Spinal cord (tissue), 10 donors: ENCODE measurements around the gene OBP2A. TPM values are rescaled to one million over a fixed set of nuclear protein-coding genes. Genes with fewer than 3 reads are reported as not detected.

Experiments
- DNase-seq, 6 donors: peaks; one replicate each; pipeline versions ENCODE4 v3.0.0 to v3.0.0-alpha.2; 2013 to 2015; ENCODE audit warnings: low spot score in 6 of 6, low read depth in 4 of 6
- H3K27ac ChIP-seq: one replicate; pipeline ENCODE4 v1.5.1; 2013; ENCODE audit warnings: low read depth, low read length, control low read depth
- H3K27me3 ChIP-seq: one replicate; pipeline ENCODE4 v1.6.1; 2013; ENCODE audit warnings: low read length; ENCODE audit not compliant: control insufficient read depth, insufficient read depth
- H3K36me3 ChIP-seq: one replicate; pipeline ENCODE4 v1.6.1; 2013; ENCODE audit warnings: low read length; ENCODE audit not compliant: control insufficient read depth, insufficient read depth
- H3K4me1 ChIP-seq: one replicate; pipeline ENCODE4 v1.6.1; 2013; ENCODE audit warnings: low read length; ENCODE audit not compliant: control insufficient read depth, insufficient read depth
- H3K4me3 ChIP-seq: one replicate; pipeline ENCODE4 v1.5.1; 2013; ENCODE audit warnings: low read depth, low read length, control low read depth
- H3K9me3 ChIP-seq: one replicate; pipeline ENCODE4 v1.6.1; 2013; ENCODE audit warnings: low read length; ENCODE audit not compliant: control insufficient read depth, insufficient read depth
- WGBS: methylation state at CpG from one replicate; pipeline ENCODE4 v1.1.5; 2013; ENCODE audit warnings: missing lambda C conversion rate; ENCODE audit not compliant: insufficient coverage; 5-methylcytosine and 5-hydroxymethylcytosine counted together
- polyA plus RNA-seq, 2 donors: library from polyadenylated mRNA; unstranded; fragments of 120-200 nt; gene quantifications; one replicate each; pipeline ENCODE4 v1.2.1, GENCODE V29; 2013; ENCODE audit not compliant: insufficient read length in 2 of 2
- total RNA-seq, 2 donors: library from RNA; depleted of rRNA in 1 of 2; stranded (reverse); fragments of 120-200 nt in 1 of 2; fragments of >200 nt in 1 of 2; gene quantifications; one replicate each; pipeline versions ENCODE4 v1.2.3 to v1.2.4, GENCODE V29; 2013 to 2014
- donor health status: healthy.

The OBP2A gene
- total and polyA plus RNA-seq, 4 donors = not detected

GRCh38 chr9:135574943-135575342, 29.0 kb downstream of the OBP2A start:
- Histone ChIP-seq H3K36me3 (no peaks in the 10 kb centered on the region), H3K9me3 (no peaks in the 10 kb centered on the region), H3K4me3 (no peak overlapping the region), H3K27me3 (peaks cover 2% of the 10 kb centered on the region), H3K27ac (no peak overlapping the region), H3K4me1 (no peaks in the 10 kb centered on the region)
- 88% methylated on average over 14 of the region's 15 CpGs for WGBS
- no peak for DNase-seq

GRCh38 chr9:135575995-135576631, 30.2 kb downstream of the OBP2A start:
- DNase-seq = no peak
- no peaks in the 10 kb centered on the region for H3K4me1 ChIP-seq
- H3K9me3 ChIP-seq = no peaks in the 10 kb centered on the region
- H3K27ac ChIP-seq = no peak overlapping the region
- no peaks in the 10 kb centered on the region for H3K27me3 ChIP-seq
- WGBS = 86% methylated on average over 21 of the region's 22 CpGs
- no peak overlapping the region for H3K4me3 ChIP-seq
- H3K36me3 ChIP-seq = no peaks in the 10 kb centered on the region

- no peak overlapping the region for H3K4me3 ChIP-seq
- no peaks in the 10 kb centered on the region for H3K27me3 ChIP-seq
- no peaks in the 10 kb centered on the region for H3K9me3 ChIP-seq
- no peak overlapping the region for H3K27ac ChIP-seq
- DNase-seq = no peak
- H3K36me3 ChIP-seq = no peaks in the 10 kb centered on the region
- no peaks in the 10 kb centered on the region for H3K4me1 ChIP-seq
- 83% methylated on average over 5 of the region's 10 CpGs for WGBS
These were observed 31.3 kb downstream of the OBP2A start for GRCh38 chr9:135577256-135577655.

GRCh38 chr9:135579356-135579755, 33.4 kb downstream of the OBP2A start:
- Histone ChIP-seq H3K27ac (no peak overlapping the region), H3K36me3 (no peaks in the 10 kb centered on the region), H3K9me3 (no peaks in the 10 kb centered on the region), H3K4me3 (no peak overlapping the region), H3K4me1 (no peaks in the 10 kb centered on the region), H3K27me3 (no peaks in the 10 kb centered on the region)
- WGBS = 40% methylated on average over 2 of the region's 2 CpGs
- no peak for DNase-seq

- Histone ChIP-seq H3K9me3 (no peaks in the 10 kb centered on the region), H3K4me1 (no peaks in the 10 kb centered on the region), H3K27ac (no peak overlapping the region), H3K36me3 (no peaks in the 10 kb centered on the region), H3K4me3 (no peak overlapping the region), H3K27me3 (no peaks in the 10 kb centered on the region)
- no peak for DNase-seq
- 68% methylated on average over 8 of the region's 10 CpGs for WGBS
These were observed 34.1 kb downstream of the OBP2A start for GRCh38 chr9:135579889-135580660.

- WGBS = 81% methylated on average over 7 of the region's 11 CpGs
- Histone ChIP-seq H3K9me3 (no peaks in the 10 kb centered on the region), H3K4me3 (no peak overlapping the region), H3K4me1 (no peaks in the 10 kb centered on the region), H3K27ac (no peak overlapping the region), H3K36me3 (no peaks in the 10 kb centered on the region), H3K27me3 (no peaks in the 10 kb centered on the region)
- no peak for DNase-seq
These were observed 34.9 kb downstream of the OBP2A start for GRCh38 chr9:135580664-135581380.

GRCh38 chr9:135581636-135582426, 35.9 kb downstream of the OBP2A start:
- no peaks in the 10 kb centered on the region for H3K4me1 ChIP-seq
- H3K9me3 ChIP-seq = no peaks in the 10 kb centered on the region
- no peaks in the 10 kb centered on the region for H3K27me3 ChIP-seq
- WGBS = 88% methylated on average over 12 of the region's 18 CpGs
- no peaks in the 10 kb centered on the region for H3K36me3 ChIP-seq
- DNase-seq = no peak
- H3K4me3 ChIP-seq = no peak overlapping the region
- H3K27ac ChIP-seq = no peak overlapping the region

GRCh38 chr9:135582541-135582940, 36.6 kb downstream of the OBP2A start:
- Histone ChIP-seq H3K36me3 (no peaks in the 10 kb centered on the region), H3K27me3 (no peaks in the 10 kb centered on the region), H3K4me1 (no peaks in the 10 kb centered on the region), H3K4me3 (no peak overlapping the region), H3K9me3 (no peaks in the 10 kb centered on the region), H3K27ac (no peak overlapping the region)
- no peak for DNase-seq
- WGBS = 90% methylated on average over 14 of the region's 14 CpGs

GRCh38 chr9:135582966-135583687, 37.2 kb downstream of the OBP2A start:
- H3K27me3 ChIP-seq = no peaks in the 10 kb centered on the region
- no peaks in the 10 kb centered on the region for H3K9me3 ChIP-seq
- 71% methylated on average over 18 of the region's 19 CpGs for WGBS
- DNase-seq = no peak
- H3K27ac ChIP-seq = no peak overlapping the region
- H3K36me3 ChIP-seq = no peaks in the 10 kb centered on the region
- H3K4me1 ChIP-seq = no peaks in the 10 kb centered on the region
- H3K4me3 ChIP-seq = no peak overlapping the region
